Stimulated activated CD4-positive, alpha-beta T cell treated with anti-CD3 and anti-CD28 coated beads, TNF-alpha, amount 100 ng/mL, for 24 hours (primary cell): ENCODE results near the gene EVA1A.

Experiments
- DNase-seq, 3 experiments: peaks; one replicate each; pipeline ENCODE4 v3.0.0-alpha.2; 2020; ENCODE audit warnings: low read depth in 3 of 3

Gene EVA1A

DNA sequence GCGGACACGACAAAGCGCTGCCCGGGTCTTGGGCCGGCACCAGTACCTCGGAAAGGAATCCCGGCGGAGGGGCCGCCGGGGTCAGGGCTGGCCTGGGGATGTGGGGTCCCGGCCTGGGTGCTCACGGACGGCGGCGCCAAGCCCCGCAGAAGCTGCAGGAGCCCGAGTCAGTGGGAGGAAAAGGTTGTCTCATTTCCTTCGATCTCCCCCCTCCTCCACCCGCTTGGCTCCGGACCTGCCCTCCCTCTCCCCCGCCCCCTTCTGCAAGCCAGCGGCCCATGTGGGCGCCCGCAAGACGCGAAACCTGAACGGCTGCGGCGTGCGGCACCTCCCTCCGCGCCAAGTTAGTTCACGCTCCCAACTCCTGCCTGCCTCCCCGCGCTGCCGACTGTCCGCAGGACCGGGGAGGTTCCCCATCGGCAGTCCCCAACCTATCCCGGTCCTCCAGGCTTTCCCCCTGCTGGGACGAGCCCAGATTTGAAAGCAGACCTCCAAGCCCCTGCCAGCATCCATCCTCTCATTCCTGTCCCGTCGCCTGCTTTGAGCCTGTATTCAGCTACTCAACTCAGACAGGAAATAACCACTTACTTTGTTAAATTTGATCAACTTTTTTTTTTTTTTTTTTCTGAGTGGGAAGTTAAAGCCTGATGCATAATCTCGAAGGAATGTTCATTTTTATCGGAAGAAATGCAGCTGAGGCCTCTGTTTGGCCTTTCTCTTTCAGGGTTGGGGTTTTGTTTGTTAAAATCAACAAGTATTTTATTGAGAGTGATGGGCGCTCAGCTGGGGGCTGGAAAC, at the start of gene EVA1A:
TSS of gene EVA1A (minus strand) at position 172 of the 798 bp plus-strand sequence. CDS start 42,799 bp downstream, outside the sequence.
- peak in 1 of 3 experiments; percentile 22 for DNase-seq

DNA sequence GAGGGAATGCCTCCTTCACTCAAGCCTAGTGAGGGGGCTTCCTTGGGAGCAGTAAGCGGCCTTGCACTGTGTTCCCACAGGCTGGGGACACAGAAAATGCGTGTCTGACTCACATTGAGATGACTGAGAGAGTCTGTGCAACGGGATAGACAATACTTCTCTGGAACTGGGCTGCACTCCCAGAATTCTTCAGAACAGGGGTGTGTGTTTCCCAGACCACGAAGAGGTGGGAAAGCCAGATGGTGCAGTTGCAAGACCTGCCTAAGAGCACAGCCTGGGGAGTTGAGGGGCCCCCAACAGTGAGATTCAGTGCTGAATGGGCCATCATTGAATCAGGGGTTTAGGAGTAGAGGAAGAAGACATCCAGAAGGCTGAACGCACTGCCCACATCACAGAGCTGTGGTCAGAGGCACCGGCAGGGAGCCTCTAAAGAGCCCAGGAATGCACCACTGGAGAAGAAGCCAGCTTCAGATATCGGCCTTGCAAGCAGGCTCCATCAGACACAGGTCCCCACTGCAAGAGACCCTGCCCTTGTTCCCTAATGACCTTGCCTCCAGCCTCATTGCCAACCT, 49.3 kb upstream of the EVA1A start:
- no peak for DNase-seq

GRCh38 chr2:75609334-75609689, 48.6 kb upstream of the EVA1A start:
- no peak for DNase-seq

GRCh38 chr2:75608684-75609333, 48.1 kb upstream of the EVA1A start:
- DNase-seq, result peak in 2 of 3 experiments; percentile 25 to 53

- DNase-seq, result no peak
Observed at GRCh38 chr2:75607988-75608683, 47.4 kb upstream of the EVA1A start.

DNA sequence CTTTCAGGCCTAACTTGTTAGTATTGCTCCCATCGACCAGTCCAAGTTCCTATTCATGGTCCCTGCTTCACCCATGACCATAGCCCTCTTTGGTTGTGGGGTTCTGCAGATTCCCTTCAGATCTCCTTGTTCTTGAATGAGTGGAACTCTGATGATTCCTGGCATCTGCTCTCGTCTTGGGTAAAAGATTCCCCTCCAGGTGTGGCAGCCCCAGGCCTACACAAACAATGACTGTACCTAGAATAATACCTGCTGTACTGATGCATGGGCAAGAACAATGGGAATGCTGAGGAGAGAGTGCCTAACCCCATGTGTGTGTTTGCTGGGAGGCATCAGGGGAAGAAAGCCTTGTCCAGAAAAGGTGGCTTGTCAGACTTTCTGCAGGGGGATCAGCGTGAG, 46.7 kb upstream of the EVA1A start:
- no peak for DNase-seq

- no peak for DNase-seq
Observed at GRCh38 chr2:75606761-75607399, 46.1 kb upstream of the EVA1A start.

DNA sequence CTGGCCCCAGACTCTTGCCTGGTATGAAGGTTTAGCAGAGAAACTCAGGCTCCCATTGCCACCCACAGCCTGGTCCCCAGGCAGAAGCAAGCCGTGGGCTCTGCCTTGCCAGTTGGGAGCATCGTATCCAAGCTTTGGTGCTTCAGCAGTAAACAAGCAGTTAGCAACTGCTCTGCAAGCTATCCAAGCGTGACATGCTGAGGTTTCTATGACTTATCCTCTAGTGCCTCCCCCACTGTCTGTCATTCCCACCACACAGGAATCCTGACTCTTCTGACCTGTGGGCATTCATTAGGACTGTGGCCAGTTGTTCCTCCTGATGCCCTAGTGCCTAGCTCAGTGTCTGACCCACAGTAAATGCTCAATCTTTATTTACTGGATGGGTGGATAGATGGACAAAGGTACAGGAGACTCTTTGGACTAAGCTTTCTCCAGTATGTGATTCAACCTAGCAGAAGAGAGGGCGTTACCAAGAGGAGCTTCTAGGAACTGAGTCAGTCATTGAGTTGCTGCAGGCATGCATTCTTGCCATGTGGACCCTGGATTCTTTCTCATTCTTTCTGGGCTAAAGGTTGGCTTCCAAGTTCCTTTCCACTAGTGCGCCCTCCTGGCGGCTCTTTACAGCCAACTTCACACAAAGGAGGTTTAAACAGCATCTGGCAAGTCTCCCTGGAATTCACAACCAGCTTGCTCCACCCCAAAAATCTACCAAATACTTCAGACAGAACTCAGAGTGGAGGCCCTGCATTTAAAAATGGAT, 45.2 kb upstream of the EVA1A start:
- no peak for DNase-seq

GRCh38 chr2:75604484-75604883, 43.7 kb upstream of the EVA1A start:
- DNase-seq, result no peak

GRCh38 chr2:75603477-75603876, 42.7 kb upstream of the EVA1A start:
- no peak for DNase-seq

DNA sequence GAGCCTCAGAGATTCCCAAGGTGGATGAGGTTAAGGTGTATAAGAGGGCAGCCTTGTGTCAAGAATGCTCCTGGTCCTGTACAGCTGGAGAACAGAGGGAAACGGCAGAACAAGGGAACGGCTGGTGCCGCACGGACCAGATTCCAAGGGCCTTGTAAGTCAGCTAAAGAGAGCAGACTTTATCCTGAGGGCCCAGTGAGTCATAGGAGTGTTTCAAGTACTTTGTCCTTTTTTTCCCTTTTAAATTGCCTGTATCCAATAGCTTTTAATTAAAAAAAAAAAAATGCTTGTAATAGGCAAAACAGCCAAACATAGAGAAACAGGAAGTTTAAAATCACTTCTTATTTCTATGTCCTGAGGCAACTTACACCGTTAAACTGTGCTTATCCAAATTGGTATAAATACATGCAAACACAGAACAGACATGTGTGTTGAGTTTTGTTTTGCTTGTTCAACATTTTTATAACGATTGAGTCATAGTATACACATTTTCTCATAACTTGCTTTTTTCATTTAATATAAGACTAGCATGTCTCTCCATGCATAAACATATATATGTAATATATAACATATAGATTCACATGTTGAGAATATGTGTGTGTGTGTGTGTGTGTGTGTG, 42.1 kb upstream of the EVA1A start:
- no peak for DNase-seq

GRCh38 chr2:75600461-75601011, 39.8 kb upstream of the EVA1A start:
- no peak for DNase-seq

DNA sequence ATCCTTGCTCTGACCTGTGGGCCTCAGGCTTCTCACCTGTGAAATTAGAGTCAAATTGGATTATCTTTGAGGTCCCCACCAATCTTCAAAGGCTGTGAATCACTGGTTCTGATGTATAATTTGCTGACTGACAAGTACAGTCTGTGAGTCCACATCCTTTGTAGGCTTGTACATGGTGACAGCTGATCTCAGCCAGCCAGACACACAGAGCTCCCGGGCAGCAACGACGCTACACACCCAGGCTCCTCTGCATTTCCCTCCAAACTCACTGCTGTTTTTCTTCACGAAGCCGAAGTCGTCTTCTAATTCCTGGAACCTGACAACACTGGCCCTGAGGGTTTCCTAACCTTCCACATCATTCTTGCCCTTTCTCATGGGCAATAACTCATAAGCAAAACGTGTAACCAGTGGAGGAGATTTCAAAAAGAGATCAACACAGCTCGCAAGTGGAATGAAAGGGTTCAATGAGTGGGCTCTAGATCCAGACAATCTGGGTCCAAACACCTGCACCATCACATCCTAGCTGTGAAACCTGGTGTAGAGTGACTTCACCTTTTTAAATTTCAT, 37.9 kb upstream of the EVA1A start:
- DNase-seq, result no peak

DNA sequence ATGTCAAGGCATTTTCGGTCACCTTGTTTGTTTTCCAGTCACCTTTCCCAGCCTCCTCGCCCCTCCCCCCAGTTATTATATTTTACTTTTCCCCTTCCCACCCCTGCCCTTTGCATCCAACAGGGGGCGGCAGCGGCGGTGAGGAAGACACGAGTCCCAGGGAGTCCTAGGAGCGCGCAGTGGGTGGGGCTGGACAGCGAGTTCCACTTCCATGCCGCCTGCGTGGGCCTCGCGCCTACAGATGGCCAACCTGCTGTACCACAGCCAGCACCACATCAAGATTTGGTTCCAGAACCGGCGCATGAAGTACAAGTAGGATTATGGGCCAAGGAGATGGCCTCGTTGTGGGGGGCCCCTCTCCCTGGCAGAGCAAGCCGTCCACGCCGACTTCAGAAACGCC, 37.2 kb upstream of the EVA1A start:
- no peak for DNase-seq

- no peak for DNase-seq
Observed at GRCh38 chr2:75596784-75597183, 36.0 kb upstream of the EVA1A start.

DNA sequence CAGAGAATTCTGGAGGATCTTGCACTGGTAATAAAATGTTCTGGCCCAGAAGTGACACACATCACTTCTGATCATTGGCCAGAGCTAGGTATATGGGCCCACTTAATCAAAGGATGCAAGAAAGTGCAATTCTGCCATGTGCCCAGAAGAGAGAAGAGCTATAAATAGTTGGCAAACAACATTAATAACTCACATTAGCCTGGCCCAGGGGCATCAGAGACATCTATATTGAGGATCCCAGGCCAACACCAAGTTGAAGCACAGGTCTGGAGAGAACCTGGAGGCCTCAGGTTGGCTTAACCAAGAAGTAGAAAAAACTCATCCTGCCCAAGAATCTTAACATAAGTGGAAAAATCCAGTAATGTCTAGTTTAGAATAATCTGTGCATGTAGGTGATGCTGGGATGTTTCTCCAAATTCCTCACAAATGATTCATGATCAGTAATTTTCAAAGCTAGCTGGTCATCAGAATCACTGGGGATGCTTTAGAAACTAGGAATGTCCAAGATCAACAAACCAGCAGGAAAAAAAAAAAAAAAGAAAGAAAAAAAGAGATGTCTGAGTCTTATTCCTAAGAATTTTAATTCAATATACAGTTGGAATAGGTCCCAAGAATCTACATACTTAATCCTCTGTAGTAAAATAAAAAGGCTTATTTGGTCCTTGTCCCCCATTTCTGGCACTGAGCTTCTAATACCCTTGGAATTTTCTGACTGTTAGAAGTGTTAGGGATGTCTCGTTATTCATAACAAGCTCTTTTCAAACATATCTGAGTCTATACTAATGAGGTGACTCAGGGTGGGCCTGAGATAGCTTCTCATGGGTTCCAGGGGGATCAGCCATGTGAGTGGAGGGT, 35.0 kb upstream of the EVA1A start:
- no peak for DNase-seq

- no peak for DNase-seq
Observed at GRCh38 chr2:75594596-75594995, 33.9 kb upstream of the EVA1A start.

GRCh38 chr2:75592888-75593287, 32.1 kb upstream of the EVA1A start:
- DNase-seq, result no peak

GRCh38 chr2:75592030-75592429, 31.3 kb upstream of the EVA1A start:
- no peak for DNase-seq
